Smooth muscle cell (in vitro differentiated cells): Measurements from ENCODE around the gene SMAD5. TPM values are rescaled to one million over a fixed set of nuclear protein-coding genes. Genes with fewer than 3 reads are reported as not detected.

ENCODE experiments used
- DNase-seq: peaks from one replicate; lab custom pipeline; 2025; ENCODE audit not compliant: unreplicated experiment; lab: John Stamatoyannopoulos, UW
- H2AFZ ChIP-seq: fragments of 200-600 bp; sonication (generic); 2 replicates; pipeline ENCODE4 v1.6.0; 2016; ENCODE audit warnings: antibody characterized with exemption, low read depth, mild to moderate bottlenecking
- H3F3A ChIP-seq: fragments of 200-600 bp; sonication (generic); 2 replicates; pipeline ENCODE4 v1.6.0; 2017; ENCODE audit warnings: antibody characterized with exemption, low read depth
- H3K27ac ChIP-seq: fragments of 200-600 bp; sonication (generic); 2 replicates; pipeline ENCODE4 v1.5.1; 2016; ENCODE audit warnings: low read depth, mild to moderate bottlenecking
- H3K27me3 ChIP-seq: fragments of 200-600 bp; sonication (generic); 2 replicates; pipeline ENCODE4 v1.6.1; 2016; ENCODE audit warnings: low read depth, mild to moderate bottlenecking
- H3K36me3 ChIP-seq: fragments of 200-600 bp; sonication (generic); 2 replicates; pipeline ENCODE4 v1.5.1; 2016; ENCODE audit warnings: low read depth
- H3K4me1 ChIP-seq: fragments of 200-600 bp; sonication (generic); 2 replicates; pipeline ENCODE4 v1.5.1; 2016; ENCODE audit warnings: low read depth
- H3K4me2 ChIP-seq: fragments of 200-600 bp; sonication (generic); 2 replicates; pipeline ENCODE4 v1.6.0; 2016; ENCODE audit warnings: mild to moderate bottlenecking
- H3K4me3 ChIP-seq: fragments of 200-600 bp; sonication (generic); 2 replicates; pipeline ENCODE4 v1.5.1; 2016; ENCODE audit warnings: mild to moderate bottlenecking
- H3K79me2 ChIP-seq: fragments of 200-600 bp; sonication (generic); 2 replicates; pipeline ENCODE4 v1.6.0; 2016; ENCODE audit warnings: low read depth, mild to moderate bottlenecking
- H3K9ac ChIP-seq: fragments of 200-600 bp; sonication (generic); 2 replicates; pipeline ENCODE4 v1.6.0; 2016; ENCODE audit warnings: low read depth
- H3K9me3 ChIP-seq: fragments of 200-600 bp; sonication (generic); replicated peaks from 2 replicates; pipeline ENCODE4 v1.5.1; 2016; ENCODE audit warnings: low read depth
- H4K20me1 ChIP-seq: fragments of 200-600 bp; sonication (generic); 2 replicates; pipeline ENCODE4 v1.6.0; 2016; ENCODE audit warnings: low read depth
- CTCF ChIP-seq: fragments of 200-600 bp; sonication (generic); IDR thresholded peaks from 2 replicates; pipeline ENCODE4 v1.5.1; 2017; ENCODE audit warnings: borderline replicate concordance, mild to moderate bottlenecking, antibody characterized with exemption; ENCODE audit not compliant: insufficient read depth, poor library complexity, severe bottlenecking
- WGBS: methylation state at CpG from one replicate; pipeline ENCODE4 v1.1.7; 2016; ENCODE audit warnings: low lambda C conversion rate; 5-methylcytosine and 5-hydroxymethylcytosine counted together
- polyA plus RNA-seq: library from polyadenylated mRNA; unstranded; fragments of >200 nt; fragmentation: Nextera tagmentation; extraction: Ambion mirVana; gene quantifications from 2 replicates; pipeline ENCODE4 v1.2.1, GENCODE V29; 2016
- total RNA-seq: library from RNA; depleted of rRNA; stranded (reverse); fragments of >200 nt; gene quantifications from 2 replicates; pipeline ENCODE4 v1.2.3, GENCODE V29; 2014

The SMAD5 gene
- total and polyA plus RNA-seq, 2 experiments from 2014 or later, result 28.5 to 61.7 TPM

GRCh38 chr5:136143763-136144162 is 11.1 kb downstream of the SMAD5 start:
- Histone ChIP-seq H3K9ac (no peak overlapping the region), H2AFZ (no peak overlapping the region), H3K4me3 (no peak overlapping the region), H3K79me2 (peaks cover 100% of the 10 kb centered on the region), H3K4me2 (no peak overlapping the region), H3K4me1 (peaks cover 8% of the 10 kb centered on the region), H3F3A (no peaks in the 10 kb centered on the region), H3K36me3 (no peaks in the 10 kb centered on the region), H4K20me1 (peaks cover 100% of the 10 kb centered on the region), H3K9me3 (no peaks in the 10 kb centered on the region), H3K27me3 (no peaks in the 10 kb centered on the region), H3K27ac (no peak overlapping the region)
- WGBS, result 86% methylated on average over 3 of the region's 3 CpGs
- no peak for DNase-seq
- no peak for TF ChIP-seq CTCF

- no peak for TF ChIP-seq CTCF
- no peak for DNase-seq
- 86% methylated on average over 2 of the region's 2 CpGs for WGBS
- H4K20me1 ChIP-seq, result peaks cover 100% of the 10 kb centered on the region
- no peak overlapping the region for H3K9ac ChIP-seq
- H3K27me3 ChIP-seq, result no peaks in the 10 kb centered on the region
- no peak overlapping the region for H3K27ac ChIP-seq
- no peaks in the 10 kb centered on the region for H3K36me3 ChIP-seq
- no peak overlapping the region for H3K4me2 ChIP-seq
- H2AFZ ChIP-seq, result no peak overlapping the region
- no peaks in the 10 kb centered on the region for H3F3A ChIP-seq
- peaks cover 13% of the 10 kb centered on the region for H3K4me1 ChIP-seq
- no peaks in the 10 kb centered on the region for H3K9me3 ChIP-seq
- peaks cover 100% of the 10 kb centered on the region for H3K79me2 ChIP-seq
- no peak overlapping the region for H3K4me3 ChIP-seq
Observed at GRCh38 chr5:136145030-136145429, 12.4 kb downstream of the SMAD5 start.

GRCh38 chr5:136146201-136146600 is 13.6 kb downstream of the SMAD5 start:
- Histone ChIP-seq H3K4me3 (no peak overlapping the region), H2AFZ (no peak overlapping the region), H3K9me3 (no peaks in the 10 kb centered on the region), H3K27ac (no peak overlapping the region), H3K9ac (no peak overlapping the region), H4K20me1 (peaks cover 100% of the 10 kb centered on the region), H3F3A (no peaks in the 10 kb centered on the region), H3K27me3 (no peaks in the 10 kb centered on the region), H3K4me2 (no peak overlapping the region), H3K36me3 (no peaks in the 10 kb centered on the region), H3K4me1 (peaks cover 15% of the 10 kb centered on the region), H3K79me2 (peaks cover 100% of the 10 kb centered on the region)
- no peak for TF ChIP-seq CTCF
- no peak for DNase-seq
- 94% methylated on average over 3 of the region's 3 CpGs for WGBS

GRCh38 chr5:136147632-136148031 is 15.0 kb downstream of the SMAD5 start:
- Histone ChIP-seq H3F3A (no peaks in the 10 kb centered on the region), H4K20me1 (peaks cover 100% of the 10 kb centered on the region)

More at GRCh38 chr5:136147632-136148031, 15.0 kb downstream of the SMAD5 start:
- no peaks in the 10 kb centered on the region for H3K36me3 ChIP-seq
- no peak overlapping the region for H3K4me2 ChIP-seq
- no peaks in the 10 kb centered on the region for H3K9me3 ChIP-seq
- H2AFZ ChIP-seq, result no peak overlapping the region
- no peaks in the 10 kb centered on the region for H3K27me3 ChIP-seq
- H3K4me3 ChIP-seq, result no peak overlapping the region
- peaks cover 7% of the 10 kb centered on the region for H3K4me1 ChIP-seq
- H3K27ac ChIP-seq, result no peak overlapping the region
- no peak overlapping the region for H3K9ac ChIP-seq
- TF ChIP-seq CTCF, result no peak
- DNase-seq, result no peak
- H3K79me2 ChIP-seq, result peaks cover 100% of the 10 kb centered on the region
